Heart right ventricle (tissue), 16 donors: ENCODE data around the gene TAS2R19. TPM values are rescaled to one million over a fixed set of nuclear protein-coding genes. Genes with fewer than 3 reads are reported as not detected.

ENCODE experiments used
- ATAC-seq, 8 donors: fragments of 200-7000 bp; cut with Tn5 transposase; one replicate each; pipeline ENCODE4 v1.9.1; 2020; ENCODE audit warnings: mild to moderate bottlenecking in 8 of 8, moderate library complexity in 8 of 8, moderate number of reproducible peaks in 1 of 8
- DNase-seq, 2 donors: peaks; one replicate each; pipeline ENCODE4 v3.0.0-alpha.2; 2020
- H3K27ac ChIP-seq, 10 donors: fragments of 200-600 bp; sonication (generic) in 2 of 10; one replicate each; pipeline versions ENCODE4 v1.5.0 to v1.8.0; 2020 to 2022; ENCODE audit warnings: mild to moderate bottlenecking in 3 of 10
- H3K27me3 ChIP-seq, 7 donors: fragments of 200-600 bp; one replicate each; pipeline ENCODE4 v1.8.0; 2021 to 2022; ENCODE audit warnings: mild to moderate bottlenecking in 2 of 7
- H3K36me3 ChIP-seq, 9 donors: fragments of 200-600 bp; sonication (generic) in 1 of 9; one replicate each; pipeline versions ENCODE4 v1.5.0 to v1.8.0; 2020 to 2022; ENCODE audit warnings: mild to moderate bottlenecking in 2 of 9
- H3K4me1 ChIP-seq, 9 donors: fragments of 200-600 bp; sonication (generic) in 1 of 9; one replicate each; pipeline versions ENCODE4 v1.5.0 to v1.8.0; 2020 to 2022; ENCODE audit warnings: mild to moderate bottlenecking in 4 of 9
- H3K4me3 ChIP-seq, 10 donors: fragments of 200-600 bp; sonication (generic) in 2 of 10; one replicate each; pipeline versions ENCODE4 v1.5.0 to v1.8.0; 2020 to 2022; ENCODE audit warnings: mild to moderate bottlenecking in 7 of 10, moderate library complexity in 2 of 10
- H3K9me3 ChIP-seq, 11 donors: fragments of 200-600 bp in 10 of 11; sonication (generic) in 2 of 11; one replicate each; pipeline versions ENCODE4 v1.5.0 to v1.8.0; 2013 to 2022; ENCODE audit warnings: mild to moderate bottlenecking in 2 of 11, control low read depth in 1 of 11, moderate library complexity in 1 of 11
- WGBS, 2 donors: extraction: QIAGEN DNeasy Blood & Tissue Kit; methylation state at CpG; one replicate each; pipeline ENCODE4 v1.1.7; 2013; ENCODE audit warnings: inconsistent platforms in 1 of 2; 5-methylcytosine and 5-hydroxymethylcytosine counted together
- intact Hi-C, 10 donors: fragments of 100-400 bp; cut with DNase I; formaldehyde crosslinking; loops; one replicate each; pipeline versions ENCODE4 v1.11.1 to v1.14.2; 2022
- polyA plus RNA-seq, 2 donors: library from polyadenylated mRNA; stranded (reverse); fragments of 200-250 nt; gene quantifications; one replicate each; pipeline ENCODE4 v1.2.3, GENCODE V29; 2013
- total RNA-seq, 10 donors: library from RNA; stranded (reverse); fragmentation: NEBNext Ultra II Directional in 3 of 10; extraction: Animal tissue kit (Norgen Biotek cat#: 25700) in 3 of 10; gene quantifications; one replicate each; pipeline versions ENCODE4 v1.2.1 to v1.2.4, GENCODE V29; 2021 to 2023
- TF ChIP-seq, protein P1 (sequence below), 9 donors: fragments of 200-600 bp; sonication (generic) in 2 of 9; IDR thresholded peaks; one replicate each; pipeline versions ENCODE4 v1.5.0 to v1.8.0; 2021 to 2022; ENCODE audit warnings: antibody characterized with exemption in 9 of 9, mild to moderate bottlenecking in 5 of 9, moderate library complexity in 1 of 9
- donor health status: Arrhythmogenic right ventricular cardiomyopathy.
- donor health status: ischemic (EF 13 %, LVEDD 7.1; RV severe dilation, severe dysfunction).
- donor health status: healthy with polysubstance abuse.
- donor health status: DM: no; HTN: yes; CAD: no.
- donor health status: DM: no; HTN: no; CAD: no.
- donor health status: ischemic (EF 25% LVEDD 6.9; RV normal size, moderate dysfunction).
- donor health status: ischemic (EF 25% LVEDD 5.7; RV mildly dilated, moderate dysfunction).
- donor health status: healthy.
- donor health status: DM: yes; HTN: yes; CAD: no.
- donor health status: Ischemic cardiomyopathy.
- donor health status: ischemic (EF 35%, LVEDD 5.7; RV mildly dilated, moderate dysfunction).
- donor health status: nonischemic (EF 11% LVEDD 7.7; RV severe dilation, severe dysfunction).
- donor health status: DM: yes; HTN: yes; CAD: no.
- donor health status: PGD.
- donor health status: ischemic (EF 29% LVEDD 5.4; RV normal size, mild dysfunction).
- donor health status: nonischemic (EF 23%, LVEDD 6.1; RV moderate dilation, normal function).

TAS2R19 gene
- total and polyA plus RNA-seq, 12 donors = 0.12 to 1.2 (median 0.67) TPM

- Histone ChIP-seq H3K36me3 (peaks cover 0 to 11% (median 0%) of the 10 kb centered on the region in 9 donors), H3K9me3 (peaks cover 0 to 10% (median 5%) of the 10 kb centered on the region in 11 donors), H3K27me3 (no peaks in the 10 kb centered on the region), H3K27ac (no peak within 1 kb of the TSS), H3K4me1 (no peaks in the 10 kb centered on the region), H3K4me3 (no peak within 1 kb of the TSS)
- ATAC-seq (no peak), DNase-seq (no peak)
- TF ChIP-seq, protein P1, sequence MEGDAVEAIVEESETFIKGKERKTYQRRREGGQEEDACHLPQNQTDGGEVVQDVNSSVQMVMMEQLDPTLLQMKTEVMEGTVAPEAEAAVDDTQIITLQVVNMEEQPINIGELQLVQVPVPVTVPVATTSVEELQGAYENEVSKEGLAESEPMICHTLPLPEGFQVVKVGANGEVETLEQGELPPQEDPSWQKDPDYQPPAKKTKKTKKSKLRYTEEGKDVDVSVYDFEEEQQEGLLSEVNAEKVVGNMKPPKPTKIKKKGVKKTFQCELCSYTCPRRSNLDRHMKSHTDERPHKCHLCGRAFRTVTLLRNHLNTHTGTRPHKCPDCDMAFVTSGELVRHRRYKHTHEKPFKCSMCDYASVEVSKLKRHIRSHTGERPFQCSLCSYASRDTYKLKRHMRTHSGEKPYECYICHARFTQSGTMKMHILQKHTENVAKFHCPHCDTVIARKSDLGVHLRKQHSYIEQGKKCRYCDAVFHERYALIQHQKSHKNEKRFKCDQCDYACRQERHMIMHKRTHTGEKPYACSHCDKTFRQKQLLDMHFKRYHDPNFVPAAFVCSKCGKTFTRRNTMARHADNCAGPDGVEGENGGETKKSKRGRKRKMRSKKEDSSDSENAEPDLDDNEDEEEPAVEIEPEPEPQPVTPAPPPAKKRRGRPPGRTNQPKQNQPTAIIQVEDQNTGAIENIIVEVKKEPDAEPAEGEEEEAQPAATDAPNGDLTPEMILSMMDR (IDR thresholded peaks at IDR 0.05) = no peak
- 50 to 74% methylated on average over 2 of the region's 2 CpGs for WGBS, 2 donors
- intact Hi-C loops = no loop called here
Observed at GRCh38 chr12:10986812-10987211, 35.6 kb downstream of the TAS2R19 start, which contains the start of gene TAS2R50. TSS of gene TAS2R50 (minus strand) at chr12:10986912. CDS start at chr12:10986860, 52 bp downstream.

GRCh38 chr12:10982244-10982643 is 40.2 kb downstream of the TAS2R19 start:
- no peak for ATAC-seq
- TF ChIP-seq, protein P1 (IDR thresholded peaks at IDR 0.05) = no peak
- Histone ChIP-seq H3K36me3 (no peaks in the 10 kb centered on the region), H3K27ac (no peak overlapping the region), H3K9me3 (no peaks in the 10 kb centered on the region), H3K27me3 (no peaks in the 10 kb centered on the region), H3K4me1 (peaks cover 0 to 3% (median 0%) of the 10 kb centered on the region in 9 donors), H3K4me3 (no peak overlapping the region)
- WGBS, 2 donors = 91 to 93% methylated on average over 5 of the region's 5 CpGs
- no peak for DNase-seq
- intact Hi-C loops = no loop called here

DNA sequence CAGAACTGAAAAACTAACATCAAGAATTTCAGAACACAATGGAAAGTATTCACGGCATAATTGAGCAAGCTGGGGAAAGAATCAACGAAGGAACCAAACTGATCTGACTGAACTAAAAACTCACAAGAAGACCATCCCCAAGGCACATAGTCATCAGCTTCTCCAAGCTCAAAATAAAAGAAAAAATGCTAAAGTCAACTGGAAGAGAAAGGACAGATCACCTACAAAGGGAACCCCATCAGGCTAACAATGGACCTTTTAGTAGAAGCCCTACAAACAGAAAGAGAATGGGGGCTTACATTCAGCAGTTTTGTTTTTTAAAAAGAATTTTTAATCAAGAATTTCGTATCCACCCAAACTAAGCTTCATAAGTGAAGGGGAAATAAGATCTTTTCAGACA is 47.5 kb downstream of the TAS2R19 start:
- TF ChIP-seq, protein P1 (IDR thresholded peaks at IDR 0.05) = no peak
- no peaks in the 10 kb centered on the region for H3K4me1 ChIP-seq
- WGBS, 2 donors = 90 to 94% methylated on average over 3 of the region's 3 CpGs
- H3K36me3 ChIP-seq = peaks cover 0 to 5% (median 0%) of the 10 kb centered on the region in 9 donors
- no peak for DNase-seq
- H3K27ac ChIP-seq = no peak overlapping the region
- ATAC-seq = no peak
- H3K9me3 ChIP-seq = no peaks in the 10 kb centered on the region
- intact Hi-C loops = no loop called here
- no peaks in the 10 kb centered on the region for H3K27me3 ChIP-seq
- H3K4me3 ChIP-seq = no peak overlapping the region

Other genes with a start within 250 kb of the TAS2R19 start
- not detected for gene TAS2R7, start 220.0 kb downstream of the TAS2R19 start, total RNA-seq
- gene TAS2R7, start 220.0 kb downstream of the TAS2R19 start, polyA plus RNA-seq = not detected
- gene TAS2R8, start 215.3 kb downstream of the TAS2R19 start, total RNA-seq = not detected
- gene TAS2R8, start 215.3 kb downstream of the TAS2R19 start, polyA plus RNA-seq = not detected
- gene TAS2R9, start 212.5 kb downstream of the TAS2R19 start, total RNA-seq = not detected
- not detected for gene TAS2R9, start 212.5 kb downstream of the TAS2R19 start, polyA plus RNA-seq
- gene TAS2R10, start 196.3 kb downstream of the TAS2R19 start, total RNA-seq = under 1 TPM in 6 of 10 donors, not detected in 4; 0.23 to 0.47 (median 0.29) TPM
- under 1 TPM; 0.04 to 0.37 TPM for gene TAS2R10, start 196.3 kb downstream of the TAS2R19 start, polyA plus RNA-seq
- 1 to 10 TPM; 1.4 to 4.2 (median 1.9) TPM for gene PRR4, start 173.1 kb downstream of the TAS2R19 start, total RNA-seq
- gene PRR4, start 173.1 kb downstream of the TAS2R19 start, polyA plus RNA-seq = 10 to 100 TPM in 1 of 2 donors, 1 to 10 TPM in 1; 2.6 to 11.8 TPM
- gene PRH1, start 138.4 kb downstream of the TAS2R19 start, total RNA-seq = 10 to 100 TPM in 1 of 10 donors, 1 to 10 TPM in 9; 6.3 to 11.7 (median 7.0) TPM
- 1 to 10 TPM; 2.4 TPM for gene PRH1, start 138.4 kb downstream of the TAS2R19 start, polyA plus RNA-seq
- 1 to 10 TPM in 1 of 10 donors, under 1 TPM in 9; 0.28 to 1.1 (median 0.46) TPM for gene TAS2R13, start 113.1 kb downstream of the TAS2R19 start, total RNA-seq
- under 1 TPM; 0.04 to 0.15 TPM for gene TAS2R13, start 113.1 kb downstream of the TAS2R19 start, polyA plus RNA-seq
- gene PRH2, start 93.4 kb downstream of the TAS2R19 start, total RNA-seq = not detected
- not detected for gene PRH2, start 93.4 kb downstream of the TAS2R19 start, polyA plus RNA-seq
- 1 to 10 TPM in 4 of 10 donors, under 1 TPM in 6; 0.64 to 1.6 (median 0.91) TPM for gene TAS2R14, start 83.4 kb downstream of the TAS2R19 start, total RNA-seq
- gene TAS2R14, start 83.4 kb downstream of the TAS2R19 start, polyA plus RNA-seq = 1 to 10 TPM in 1 of 2 donors, under 1 TPM in 1; 0.30 to 1.7 TPM
- gene TAS2R50, start 35.7 kb downstream of the TAS2R19 start, total RNA-seq = under 1 TPM in 7 of 10 donors, not detected in 3; 0.24 to 0.88 (median 0.59) TPM
- not detected for gene TAS2R50, start 35.7 kb downstream of the TAS2R19 start, polyA plus RNA-seq
- gene TAS2R20, start 24.3 kb downstream of the TAS2R19 start, total RNA-seq = under 1 TPM; 0.26 to 0.64 (median 0.42) TPM
- under 1 TPM; 0.13 to 0.29 TPM for gene TAS2R20, start 24.3 kb downstream of the TAS2R19 start, polyA plus RNA-seq
- gene TAS2R31, start 8.8 kb upstream of the TAS2R19 start, total RNA-seq = 1 to 10 TPM in 1 of 10 donors, under 1 TPM in 9; 0.38 to 1.6 (median 0.84) TPM
- under 1 TPM; 0.12 to 0.29 TPM for gene TAS2R31, start 8.8 kb upstream of the TAS2R19 start, polyA plus RNA-seq
- gene TAS2R46, start 39.7 kb upstream of the TAS2R19 start, total RNA-seq = under 1 TPM in 7 of 10 donors, not detected in 3; 0.28 to 0.93 (median 0.51) TPM
- not detected for gene TAS2R46, start 39.7 kb upstream of the TAS2R19 start, polyA plus RNA-seq
- under 1 TPM in 4 of 10 donors, not detected in 6; 0.28 to 0.53 (median 0.31) TPM for gene TAS2R43, start 69.7 kb upstream of the TAS2R19 start, total RNA-seq
- gene TAS2R43, start 69.7 kb upstream of the TAS2R19 start, polyA plus RNA-seq = not detected
- 1 to 10 TPM in 5 of 10 donors, under 1 TPM in 5; 0.60 to 1.5 (median 1.0) TPM for gene TAS2R30, start 112.0 kb upstream of the TAS2R19 start, total RNA-seq
- not detected for gene TAS2R30, start 112.0 kb upstream of the TAS2R19 start, polyA plus RNA-seq
- 10 to 100 TPM; 14.0 to 23.7 (median 19.3) TPM for gene SMIM10L1, start 148.6 kb upstream of the TAS2R19 start, total RNA-seq
- gene SMIM10L1, start 148.6 kb upstream of the TAS2R19 start, polyA plus RNA-seq = 10 to 100 TPM; 12.5 to 26.2 TPM
- not detected for gene TAS2R42, start 164.3 kb upstream of the TAS2R19 start, total RNA-seq
- gene TAS2R42, start 164.3 kb upstream of the TAS2R19 start, polyA plus RNA-seq = not detected
- not detected for gene PRB3, start 247.1 kb upstream of the TAS2R19 start, total RNA-seq
- gene PRB3, start 247.1 kb upstream of the TAS2R19 start, polyA plus RNA-seq = not detected